GM18520 (cell line): ENCODE data around the gene LST1.
"Not testable (repeated sequence)": the region's sequence is repeated elsewhere in the genome, so short reads cannot be mapped to it uniquely, and the experiment has no call there.

Experiments used
- ATAC-seq: cut with Tn5 transposase; IDR thresholded peaks from one replicate; pipeline ENCODE4 v1.9.1; 2021; ENCODE audit not compliant: unreplicated experiment

Gene LST1

GRCh38 chr6:31586008-31586407 lies at the start of gene LST1:
TSS of gene LST1 (plus strand) at chr6:31586277. CDS start at chr6:31587300, 1,023 bp downstream.
- no peak for ATAC-seq

DNA sequence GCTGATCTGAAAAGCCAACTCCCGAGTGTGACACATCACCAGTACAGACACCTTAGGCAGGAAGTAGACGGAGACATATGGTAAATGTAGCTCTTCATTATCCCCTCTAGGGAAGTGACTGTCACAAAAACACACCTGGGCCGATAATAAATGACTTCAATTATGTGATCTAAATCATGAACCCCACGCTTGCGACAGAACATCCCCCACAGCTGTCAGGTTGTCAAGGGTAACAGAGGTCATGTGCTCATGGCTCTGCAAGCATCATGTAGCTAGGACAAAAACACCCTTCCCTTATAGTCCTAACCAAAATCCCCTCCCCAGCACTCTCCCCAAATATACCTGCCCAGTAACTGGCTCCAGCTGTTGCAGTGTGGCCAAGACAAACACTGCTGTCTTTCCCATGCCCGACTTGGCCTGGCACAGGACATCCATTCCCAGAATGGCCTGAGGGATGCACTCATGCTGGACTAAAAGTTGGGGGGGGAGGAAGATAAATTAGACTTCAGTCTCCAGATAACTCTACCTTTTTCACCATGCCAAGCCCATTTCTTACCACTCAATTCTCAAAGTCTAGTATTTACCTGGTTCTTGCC lies 47.2 kb upstream of the LST1 start:
- ATAC-seq = no peak

- no peak for ATAC-seq
Measured at GRCh38 chr6:31540640-31541039, 45.4 kb upstream of the LST1 start.

- ATAC-seq = no peak
Measured at GRCh38 chr6:31541059-31541657, 44.9 kb upstream of the LST1 start.

- ATAC-seq = peak; percentile 54
Measured at GRCh38 chr6:31541658-31542521, 44.2 kb upstream of the LST1 start, which contains the start of gene DDX39B. TSS of gene DDX39B (minus strand) at chr6:31542003. CDS start at chr6:31540532, 1,471 bp downstream.

- ATAC-seq = no peak
Measured at GRCh38 chr6:31543639-31544038, 42.4 kb upstream of the LST1 start.

DNA sequence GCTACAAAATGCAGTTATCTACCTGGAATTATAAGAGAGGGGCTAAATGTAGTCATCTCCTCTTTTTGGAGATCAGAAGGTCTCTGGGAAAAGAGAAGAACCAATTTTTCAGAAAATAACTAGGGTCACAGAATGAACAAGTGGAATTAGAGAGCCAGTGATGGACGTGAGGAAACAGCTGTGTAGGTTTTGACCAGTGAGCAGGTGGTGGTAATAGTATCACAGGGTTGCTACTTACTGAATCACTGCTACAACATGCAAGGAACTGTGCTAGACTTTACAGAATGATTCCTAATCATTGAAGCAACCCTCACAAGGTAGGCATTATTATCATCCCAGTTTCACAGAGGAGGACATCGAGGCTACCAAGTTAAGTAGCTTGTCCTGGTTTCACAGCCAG lies 41.4 kb upstream of the LST1 start:
- ATAC-seq = no peak

- no peak for ATAC-seq
Measured at GRCh38 chr6:31545291-31545690, 40.8 kb upstream of the LST1 start.

- ATAC-seq = peak; percentile 47
Measured at GRCh38 chr6:31546339-31546957, 39.6 kb upstream of the LST1 start, which contains the start of gene ATP6V1G2. TSS of gene ATP6V1G2 (minus strand) at chr6:31546608. CDS start at chr6:31546559, 49 bp downstream.

GRCh38 chr6:31546958-31547726 lies 38.9 kb upstream of the LST1 start, which contains the start of gene NFKBIL1:
TSS of gene NFKBIL1 (plus strand) at chr6:31547608. CDS start at chr6:31547695, 87 bp downstream.
- peak; percentile 56 for ATAC-seq

DNA sequence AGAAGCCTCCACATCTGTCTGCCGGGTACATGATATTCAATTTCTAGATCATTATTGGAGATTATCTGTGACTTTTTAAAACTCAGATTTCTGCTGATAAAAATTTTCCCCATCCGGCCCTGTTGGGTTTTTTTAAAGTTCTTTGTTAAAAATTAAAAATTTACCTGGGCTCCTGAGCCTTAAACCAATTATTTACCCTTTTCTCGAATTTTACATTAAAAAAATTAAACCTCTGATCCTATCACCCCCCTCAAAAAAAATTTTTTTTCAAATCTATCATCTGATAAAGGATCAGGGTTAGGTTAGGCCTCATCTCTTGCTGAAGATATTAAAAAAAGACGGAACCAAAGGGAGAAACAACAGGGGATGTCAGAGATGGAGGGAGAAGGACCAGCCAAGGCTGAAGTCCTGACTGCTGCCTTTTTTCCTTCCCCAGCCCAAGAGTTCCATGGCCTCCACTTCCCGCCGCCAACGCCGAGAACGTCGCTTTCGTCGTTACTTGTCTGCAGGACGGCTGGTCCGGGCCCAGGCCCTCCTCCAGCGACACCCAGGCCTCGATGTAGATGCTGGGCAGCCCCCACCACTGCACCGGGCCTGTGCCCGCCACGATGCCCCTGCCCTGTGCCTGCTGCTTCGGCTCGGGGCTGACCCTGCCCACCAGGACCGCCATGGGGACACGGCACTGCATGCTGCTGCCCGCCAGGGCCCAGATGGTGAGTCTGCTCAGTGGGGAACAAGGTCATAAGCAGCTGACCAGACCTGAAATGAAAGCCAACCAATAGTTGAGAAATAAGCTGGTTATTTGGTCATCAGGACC lies 38.1 kb upstream of the LST1 start:
- no peak for ATAC-seq

- no peak for ATAC-seq
Measured at GRCh38 chr6:31548544-31548873, 37.6 kb upstream of the LST1 start.

DNA sequence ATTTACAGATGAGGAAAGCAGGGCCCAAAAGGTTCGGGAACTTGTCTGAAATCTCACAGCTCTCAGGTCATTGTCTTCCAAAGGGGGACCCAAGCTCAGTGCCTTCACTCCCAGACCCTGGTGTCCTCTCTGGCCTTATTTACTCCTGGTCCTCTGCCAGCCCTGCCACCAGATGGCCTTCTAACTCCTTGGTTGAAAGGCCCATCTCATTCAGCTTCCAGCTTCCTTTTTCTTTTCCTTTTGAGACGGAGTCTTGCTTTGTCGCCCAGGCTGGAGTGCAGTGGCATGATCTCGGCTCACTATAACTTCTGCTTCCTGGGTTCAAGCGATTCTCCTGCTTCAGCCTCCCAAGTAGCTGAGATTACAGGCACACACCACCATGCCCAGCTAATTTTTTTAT lies 34.7 kb upstream of the LST1 start:
- ATAC-seq = not testable (repeated sequence)

- ATAC-seq = no peak
Measured at GRCh38 chr6:31556307-31556706, 29.8 kb upstream of the LST1 start.

GRCh38 chr6:31557443-31558317 lies 28.4 kb upstream of the LST1 start:
- no peak for ATAC-seq

DNA sequence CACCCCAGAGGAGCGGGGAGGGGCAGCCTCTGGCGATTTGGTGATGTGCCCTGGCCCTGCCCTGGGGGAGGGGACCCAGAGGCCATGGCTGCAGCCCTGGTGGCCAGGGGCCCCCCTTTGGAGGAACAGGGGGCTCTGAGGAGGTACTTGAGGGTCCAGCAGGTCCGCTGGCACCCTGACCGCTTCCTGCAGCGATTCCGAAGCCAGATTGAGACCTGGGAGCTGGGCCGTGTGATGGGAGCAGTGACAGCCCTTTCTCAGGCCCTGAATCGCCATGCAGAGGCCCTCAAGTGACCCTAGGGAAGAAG lies 27.8 kb upstream of the LST1 start:
- ATAC-seq = no peak

DNA sequence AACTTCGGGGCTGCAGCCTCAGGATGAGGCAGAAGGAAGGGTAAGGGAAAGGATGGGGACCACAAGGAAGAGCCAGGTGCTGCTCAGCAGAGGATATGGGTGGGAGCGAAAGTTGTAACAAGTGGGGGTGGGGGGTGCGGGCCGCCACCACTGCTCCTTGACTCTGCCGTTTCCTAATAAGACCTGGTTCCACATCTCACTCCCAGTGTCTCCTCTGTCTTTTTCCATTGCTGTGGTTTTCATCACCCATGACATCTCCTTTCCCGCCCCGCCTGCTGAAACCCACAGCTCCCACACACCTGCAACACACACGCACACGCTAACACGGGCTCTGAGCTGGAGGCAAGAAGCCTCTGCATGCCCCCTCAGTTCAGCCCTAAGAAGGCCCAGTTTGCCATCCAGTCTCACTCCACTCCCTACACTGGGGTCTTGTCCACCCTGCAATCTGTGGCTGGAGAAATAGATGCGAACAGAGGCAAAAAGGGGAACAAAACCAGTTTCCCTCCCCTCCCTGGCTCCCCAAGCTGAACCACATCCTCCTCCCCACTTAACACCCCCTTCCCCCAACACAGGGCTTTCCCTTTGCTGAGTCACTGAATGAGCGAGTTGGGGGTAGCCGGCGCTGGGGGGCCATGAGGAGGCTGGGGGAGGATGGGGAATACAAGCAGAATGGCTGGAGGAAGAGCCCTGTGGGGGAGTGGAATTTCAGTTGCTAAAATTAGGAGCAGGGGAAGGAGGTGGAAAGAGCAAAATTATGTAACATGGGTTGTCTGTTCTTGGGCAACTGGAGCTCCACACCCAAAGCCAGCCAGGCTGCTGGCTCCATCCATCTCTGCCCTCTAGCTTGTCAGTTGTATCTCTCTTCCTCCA lies 27.2 kb upstream of the LST1 start:
- ATAC-seq = no peak

GRCh38 chr6:31559606-31559957 lies 26.5 kb upstream of the LST1 start:
- no peak for ATAC-seq
